ENCODE results near the gene DNAH8. TPM values are rescaled to one million over a fixed set of nuclear protein-coding genes. Genes with fewer than 3 reads are reported as not detected.

The DNAH8 gene
- total RNA-seq, 1 experiment from 2014 or later, result not detected

GRCh38 chr6:38853236-38853635 lies 138.1 kb downstream of the DNAH8 start:
- no peak for ATAC-seq
- ChIA-PET POLR2A (no interaction called here), RAD21 (ENCODE audit: low non-redundant PET in 1 of 2, low total read pairs in 2 of 2, uncharacterized antibody in 2 of 2, unreplicated experiment in 2 of 2) (no interaction called here), CTCF (no interaction called here)
- Histone ChIP-seq H3K27ac (ENCODE audit: low read depth, low read length) (no peak overlapping the region), H3K9ac (ENCODE audit: low read length) (no peak overlapping the region), H3K79me2 (ENCODE audit: insufficient read depth, low read length) (no peaks in the 10 kb centered on the region), H4K20me1 (ENCODE audit: insufficient read depth) (no peaks in the 10 kb centered on the region), H3K27me3 (ENCODE audit: insufficient read depth, low read length) (peaks cover 84% of the 10 kb centered on the region), H2AFZ (ENCODE audit: low read depth, low read length, poor library complexity, severe bottlenecking) (no peak overlapping the region), H3K4me2 (ENCODE audit: low read length) (no peak overlapping the region), H3K9me3 (ENCODE audit: control insufficient read depth in 1 of 2, insufficient read depth in 1 of 2, low read depth in 1 of 2, low read length in 2 of 2) (no peaks in the 10 kb centered on the region), H3K9me2 (ENCODE audit: insufficient read depth) (no peaks in the 10 kb centered on the region), H3K36me3 (ENCODE audit: control insufficient read depth in 1 of 2, insufficient read depth in 2 of 2, low read length in 2 of 2) (no peaks in the 10 kb centered on the region), H3K4me1 (ENCODE audit: control insufficient read depth in 1 of 2, insufficient read depth in 2 of 2, low read length in 2 of 2) (no peaks in the 10 kb centered on the region), H3K4me3 (replicated peaks in 1 of 2; ENCODE audit: low read depth in 1 of 2, low read length in 2 of 2) (no peak overlapping the region)
- intact Hi-C loops (cut with micrococcal nuclease), result loop anchor here (5.0 kb wide), 1 partner anchor 36 kb away; no protein-coding TSS in a partner anchor
- BruUV-seq (replicated peaks), result no TSS peak
- TF ChIP-seq CEBPB (IDR thresholded peaks at IDR 0.05; ENCODE audit: low read depth) (no peak), JUND (IDR thresholded peaks at IDR 0.05) (no peak), ELF1 (IDR thresholded peaks at IDR 0.05; ENCODE audit: borderline replicate concordance, low read depth) (no peak), FOSL1 (IDR thresholded peaks at IDR 0.05; ENCODE audit: low read depth) (no peak), ZBTB33 (IDR thresholded peaks at IDR 0.05; ENCODE audit: extremely low read depth, insufficient replicate concordance, low read length) (no peak), MAX (IDR thresholded peaks at IDR 0.05) (no peak), POLR2AphosphoS5 (IDR thresholded peaks at IDR 0.05; ENCODE audit: low read depth, low read length) (no peak), RAD21 (IDR thresholded peaks at IDR 0.05; ENCODE audit: low read depth) (no peak), REST (IDR thresholded peaks at IDR 0.05; ENCODE audit: low read depth) (no peak), TCF7L2 (IDR thresholded peaks at IDR 0.05; ENCODE audit: borderline replicate concordance, extremely low read depth, insufficient read depth, insufficient read length) (no peak), CTCF (IDR thresholded peaks at IDR 0.05 in 2 of 3, conservative IDR thresholded peaks at IDR 0.05 in 1 of 3; ENCODE audit: borderline replicate concordance in 1 of 3, insufficient read depth in 1 of 3, low read depth in 2 of 3, low read length in 2 of 3) (no peak), ATF3 (IDR thresholded peaks at IDR 0.05) (no peak), EGR1 (IDR thresholded peaks at IDR 0.05; ENCODE audit: low read depth) (no peak), POLR2A (IDR thresholded peaks at IDR 0.05; ENCODE audit: borderline replicate concordance, extremely low read depth, insufficient read depth, insufficient read length) (no peak), EZH2 (IDR thresholded peaks at IDR 0.05) (no peak), SRF (IDR thresholded peaks at IDR 0.05; ENCODE audit: low read depth) (no peak), SP1 (IDR thresholded peaks at IDR 0.05; ENCODE audit: low read depth) (no peak), SIN3A (IDR thresholded peaks at IDR 0.05; ENCODE audit: low read depth) (no peak)
- DNase-seq (ENCODE audit: low read depth, low spot score), result no peak
